Testis (tissue), 2 donors: ENCODE measurements around the gene F2RL1.

Experiments used
- CTCF ChIP-seq, 3 experiments: fragments of 450-650 bp in 2 of 3; fragments of 200-600 bp in 1 of 3; sonication (generic) in 1 of 3; IDR thresholded peaks; one replicate each; pipeline ENCODE4 v1.5.1; 2016 to 2019; ENCODE audit warnings: antibody characterized with exemption in 3 of 3, mild to moderate bottlenecking in 2 of 3, moderate library complexity in 1 of 3
- POLR2A ChIP-seq: fragments of 450-650 bp; IDR thresholded peaks from one replicate; pipeline ENCODE4 v1.6.1; 2017; ENCODE audit warnings: antibody characterized with exemption, mild to moderate bottlenecking, moderate library complexity

- TF ChIP-seq CTCF (IDR thresholded peaks at IDR 0.05) (no peak), POLR2A (no peak)
Measured at GRCh38 chr5:76820526-76820890, 1.7 kb downstream of the F2RL1 start.
